ENCODE data around the gene DNM3.

DNA sequence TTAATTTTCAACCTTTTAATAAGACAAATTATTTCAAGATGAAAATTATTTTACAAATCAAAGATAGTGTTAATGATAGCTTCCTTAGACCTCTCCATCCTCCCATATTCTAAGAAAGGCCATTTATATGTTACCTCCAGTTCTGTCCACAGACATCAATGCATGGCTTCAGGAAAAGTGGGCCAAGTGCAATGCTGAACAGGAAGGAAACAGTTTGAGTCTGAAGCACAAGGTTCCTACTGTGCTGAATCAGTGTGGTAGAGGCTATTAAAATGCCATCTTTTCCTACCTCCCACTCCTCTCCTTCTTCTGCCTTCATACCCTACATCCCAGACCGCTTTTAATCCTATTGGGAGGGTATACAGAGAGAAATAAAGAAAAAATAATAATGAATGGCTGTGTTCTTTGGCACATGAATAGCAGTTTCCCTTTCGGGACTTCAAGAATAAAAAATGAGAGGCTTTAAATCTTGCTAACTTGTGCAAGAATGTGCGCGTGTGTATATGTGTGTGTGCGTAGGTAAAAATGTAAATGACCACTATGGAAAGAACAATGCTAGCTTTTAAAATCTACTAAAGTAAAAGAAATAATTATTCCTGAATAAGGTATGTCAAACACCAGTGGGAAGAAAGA, 516.6 kb downstream of the DNM3 start:
- TF ChIP-seq, protein P1, sequence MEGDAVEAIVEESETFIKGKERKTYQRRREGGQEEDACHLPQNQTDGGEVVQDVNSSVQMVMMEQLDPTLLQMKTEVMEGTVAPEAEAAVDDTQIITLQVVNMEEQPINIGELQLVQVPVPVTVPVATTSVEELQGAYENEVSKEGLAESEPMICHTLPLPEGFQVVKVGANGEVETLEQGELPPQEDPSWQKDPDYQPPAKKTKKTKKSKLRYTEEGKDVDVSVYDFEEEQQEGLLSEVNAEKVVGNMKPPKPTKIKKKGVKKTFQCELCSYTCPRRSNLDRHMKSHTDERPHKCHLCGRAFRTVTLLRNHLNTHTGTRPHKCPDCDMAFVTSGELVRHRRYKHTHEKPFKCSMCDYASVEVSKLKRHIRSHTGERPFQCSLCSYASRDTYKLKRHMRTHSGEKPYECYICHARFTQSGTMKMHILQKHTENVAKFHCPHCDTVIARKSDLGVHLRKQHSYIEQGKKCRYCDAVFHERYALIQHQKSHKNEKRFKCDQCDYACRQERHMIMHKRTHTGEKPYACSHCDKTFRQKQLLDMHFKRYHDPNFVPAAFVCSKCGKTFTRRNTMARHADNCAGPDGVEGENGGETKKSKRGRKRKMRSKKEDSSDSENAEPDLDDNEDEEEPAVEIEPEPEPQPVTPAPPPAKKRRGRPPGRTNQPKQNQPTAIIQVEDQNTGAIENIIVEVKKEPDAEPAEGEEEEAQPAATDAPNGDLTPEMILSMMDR (IDR thresholded peaks at IDR 0.05 in 2 of 3, conservative IDR thresholded peaks at IDR 0.05 in 1 of 3; ENCODE audit: control insufficient read depth in 2 of 3, extremely low read depth in 1 of 3, insufficient read depth in 1 of 3, low read depth in 3 of 3, low read length in 3 of 3) = no peak
- TF ChIP-seq, protein P2, sequence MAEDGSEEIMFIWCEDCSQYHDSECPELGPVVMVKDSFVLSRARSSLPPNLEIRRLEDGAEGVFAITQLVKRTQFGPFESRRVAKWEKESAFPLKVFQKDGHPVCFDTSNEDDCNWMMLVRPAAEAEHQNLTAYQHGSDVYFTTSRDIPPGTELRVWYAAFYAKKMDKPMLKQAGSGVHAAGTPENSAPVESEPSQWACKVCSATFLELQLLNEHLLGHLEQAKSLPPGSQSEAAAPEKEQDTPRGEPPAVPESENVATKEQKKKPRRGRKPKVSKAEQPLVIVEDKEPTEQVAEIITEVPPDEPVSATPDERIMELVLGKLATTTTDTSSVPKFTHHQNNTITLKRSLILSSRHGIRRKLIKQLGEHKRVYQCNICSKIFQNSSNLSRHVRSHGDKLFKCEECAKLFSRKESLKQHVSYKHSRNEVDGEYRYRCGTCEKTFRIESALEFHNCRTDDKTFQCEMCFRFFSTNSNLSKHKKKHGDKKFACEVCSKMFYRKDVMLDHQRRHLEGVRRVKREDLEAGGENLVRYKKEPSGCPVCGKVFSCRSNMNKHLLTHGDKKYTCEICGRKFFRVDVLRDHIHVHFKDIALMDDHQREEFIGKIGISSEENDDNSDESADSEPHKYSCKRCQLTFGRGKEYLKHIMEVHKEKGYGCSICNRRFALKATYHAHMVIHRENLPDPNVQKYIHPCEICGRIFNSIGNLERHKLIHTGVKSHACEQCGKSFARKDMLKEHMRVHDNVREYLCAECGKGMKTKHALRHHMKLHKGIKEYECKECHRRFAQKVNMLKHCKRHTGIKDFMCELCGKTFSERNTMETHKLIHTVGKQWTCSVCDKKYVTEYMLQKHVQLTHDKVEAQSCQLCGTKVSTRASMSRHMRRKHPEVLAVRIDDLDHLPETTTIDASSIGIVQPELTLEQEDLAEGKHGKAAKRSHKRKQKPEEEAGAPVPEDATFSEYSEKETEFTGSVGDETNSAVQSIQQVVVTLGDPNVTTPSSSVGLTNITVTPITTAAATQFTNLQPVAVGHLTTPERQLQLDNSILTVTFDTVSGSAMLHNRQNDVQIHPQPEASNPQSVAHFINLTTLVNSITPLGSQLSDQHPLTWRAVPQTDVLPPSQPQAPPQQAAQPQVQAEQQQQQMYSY (CRISPR knock-in tag; IDR thresholded peaks at IDR 0.05) = no peak
- TF ChIP-seq ZNF274 (IDR thresholded peaks at IDR 0.05; ENCODE audit: insufficient read depth, insufficient read length) = no peak
- TF ChIP-seq HDAC6 (IDR thresholded peaks at IDR 0.05; ENCODE audit: unreplicated experiment) = no peak
- TF ChIP-seq, protein P3, sequence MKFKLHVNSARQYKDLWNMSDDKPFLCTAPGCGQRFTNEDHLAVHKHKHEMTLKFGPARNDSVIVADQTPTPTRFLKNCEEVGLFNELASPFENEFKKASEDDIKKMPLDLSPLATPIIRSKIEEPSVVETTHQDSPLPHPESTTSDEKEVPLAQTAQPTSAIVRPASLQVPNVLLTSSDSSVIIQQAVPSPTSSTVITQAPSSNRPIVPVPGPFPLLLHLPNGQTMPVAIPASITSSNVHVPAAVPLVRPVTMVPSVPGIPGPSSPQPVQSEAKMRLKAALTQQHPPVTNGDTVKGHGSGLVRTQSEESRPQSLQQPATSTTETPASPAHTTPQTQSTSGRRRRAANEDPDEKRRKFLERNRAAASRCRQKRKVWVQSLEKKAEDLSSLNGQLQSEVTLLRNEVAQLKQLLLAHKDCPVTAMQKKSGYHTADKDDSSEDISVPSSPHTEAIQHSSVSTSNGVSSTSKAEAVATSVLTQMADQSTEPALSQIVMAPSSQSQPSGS (IDR thresholded peaks at IDR 0.05; ENCODE audit: low read length) = no peak
- TF ChIP-seq, protein P4, sequence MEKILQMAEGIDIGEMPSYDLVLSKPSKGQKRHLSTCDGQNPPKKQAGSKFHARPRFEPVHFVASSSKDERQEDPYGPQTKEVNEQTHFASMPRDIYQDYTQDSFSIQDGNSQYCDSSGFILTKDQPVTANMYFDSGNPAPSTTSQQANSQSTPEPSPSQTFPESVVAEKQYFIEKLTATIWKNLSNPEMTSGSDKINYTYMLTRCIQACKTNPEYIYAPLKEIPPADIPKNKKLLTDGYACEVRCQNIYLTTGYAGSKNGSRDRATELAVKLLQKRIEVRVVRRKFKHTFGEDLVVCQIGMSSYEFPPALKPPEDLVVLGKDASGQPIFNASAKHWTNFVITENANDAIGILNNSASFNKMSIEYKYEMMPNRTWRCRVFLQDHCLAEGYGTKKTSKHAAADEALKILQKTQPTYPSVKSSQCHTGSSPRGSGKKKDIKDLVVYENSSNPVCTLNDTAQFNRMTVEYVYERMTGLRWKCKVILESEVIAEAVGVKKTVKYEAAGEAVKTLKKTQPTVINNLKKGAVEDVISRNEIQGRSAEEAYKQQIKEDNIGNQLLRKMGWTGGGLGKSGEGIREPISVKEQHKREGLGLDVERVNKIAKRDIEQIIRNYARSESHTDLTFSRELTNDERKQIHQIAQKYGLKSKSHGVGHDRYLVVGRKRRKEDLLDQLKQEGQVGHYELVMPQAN (conservative IDR thresholded peaks at IDR 0.05) = no peak
- TF ChIP-seq, protein P5, sequence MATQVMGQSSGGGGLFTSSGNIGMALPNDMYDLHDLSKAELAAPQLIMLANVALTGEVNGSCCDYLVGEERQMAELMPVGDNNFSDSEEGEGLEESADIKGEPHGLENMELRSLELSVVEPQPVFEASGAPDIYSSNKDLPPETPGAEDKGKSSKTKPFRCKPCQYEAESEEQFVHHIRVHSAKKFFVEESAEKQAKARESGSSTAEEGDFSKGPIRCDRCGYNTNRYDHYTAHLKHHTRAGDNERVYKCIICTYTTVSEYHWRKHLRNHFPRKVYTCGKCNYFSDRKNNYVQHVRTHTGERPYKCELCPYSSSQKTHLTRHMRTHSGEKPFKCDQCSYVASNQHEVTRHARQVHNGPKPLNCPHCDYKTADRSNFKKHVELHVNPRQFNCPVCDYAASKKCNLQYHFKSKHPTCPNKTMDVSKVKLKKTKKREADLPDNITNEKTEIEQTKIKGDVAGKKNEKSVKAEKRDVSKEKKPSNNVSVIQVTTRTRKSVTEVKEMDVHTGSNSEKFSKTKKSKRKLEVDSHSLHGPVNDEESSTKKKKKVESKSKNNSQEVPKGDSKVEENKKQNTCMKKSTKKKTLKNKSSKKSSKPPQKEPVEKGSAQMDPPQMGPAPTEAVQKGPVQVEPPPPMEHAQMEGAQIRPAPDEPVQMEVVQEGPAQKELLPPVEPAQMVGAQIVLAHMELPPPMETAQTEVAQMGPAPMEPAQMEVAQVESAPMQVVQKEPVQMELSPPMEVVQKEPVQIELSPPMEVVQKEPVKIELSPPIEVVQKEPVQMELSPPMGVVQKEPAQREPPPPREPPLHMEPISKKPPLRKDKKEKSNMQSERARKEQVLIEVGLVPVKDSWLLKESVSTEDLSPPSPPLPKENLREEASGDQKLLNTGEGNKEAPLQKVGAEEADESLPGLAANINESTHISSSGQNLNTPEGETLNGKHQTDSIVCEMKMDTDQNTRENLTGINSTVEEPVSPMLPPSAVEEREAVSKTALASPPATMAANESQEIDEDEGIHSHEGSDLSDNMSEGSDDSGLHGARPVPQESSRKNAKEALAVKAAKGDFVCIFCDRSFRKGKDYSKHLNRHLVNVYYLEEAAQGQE (IDR thresholded peaks at IDR 0.05; ENCODE audit: low read depth, low read length) = no peak
- no peak for TF ChIP-seq EZH2 (IDR thresholded peaks at IDR 0.05; ENCODE audit: borderline replicate concordance, control insufficient read depth, low read depth, low read length)
- TF ChIP-seq CBX5 (IDR thresholded peaks at IDR 0.05; ENCODE audit: low read depth) = no peak
- no peak for TF ChIP-seq POLR2AphosphoS2 (IDR thresholded peaks at IDR 0.05; ENCODE audit: low read depth, low read length)
- no peak for TF ChIP-seq MTA2 (IDR thresholded peaks at IDR 0.05; ENCODE audit: low read depth)
- no peak for TF ChIP-seq POLR2A (IDR thresholded peaks at IDR 0.05; ENCODE audit: low read depth, low read length)
- TF ChIP-seq MYC (IDR thresholded peaks at IDR 0.05; ENCODE audit: insufficient read depth, insufficient read length, insufficient replicate concordance, low read length, severe bottlenecking) = no peak

All from GM12878 (cell line).